DOHH2 (cell line): Measurements from ENCODE around the gene INPP5B.

Source experiments
- EZH2phosphoT487 ChIP-seq: fragments of 200-600 bp; sonication (generic); IDR thresholded peaks from 2 replicates; pipeline ENCODE4 v1.6.1; 2017; ENCODE audit warnings: borderline replicate concordance, mild to moderate bottlenecking, antibody characterized with exemption, low read length, moderate library complexity, mixed read lengths
- TF ChIP-seq, protein P1 (sequence below): fragments of 200-600 bp; sonication (generic); IDR thresholded peaks from one replicate; pipeline ENCODE4 v1.5.1; 2014; ENCODE audit warnings: antibody characterized with exemption, mild to moderate bottlenecking, low read depth, low read length; ENCODE audit not compliant: poor library complexity, severe bottlenecking

DNA sequence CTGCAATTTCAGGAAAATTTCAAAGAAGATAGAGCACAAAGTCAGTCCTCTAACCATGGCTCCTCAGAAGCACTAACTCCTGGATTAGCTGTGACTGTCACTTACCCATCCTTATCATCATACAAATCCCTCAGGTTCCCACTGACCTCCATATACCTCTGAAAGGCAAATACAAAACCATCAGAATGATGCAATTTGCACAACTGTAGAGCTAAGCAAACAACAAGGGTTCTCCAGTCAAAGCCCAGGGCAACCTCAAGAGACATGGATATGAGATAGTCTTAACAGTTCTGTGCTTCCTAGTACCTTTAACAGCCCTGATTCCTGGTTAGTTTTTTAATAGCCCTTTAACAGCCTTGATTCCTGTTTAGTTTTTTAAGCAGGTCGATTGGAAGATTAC is 40.8 kb upstream of the INPP5B start:
- TF ChIP-seq, protein P1, sequence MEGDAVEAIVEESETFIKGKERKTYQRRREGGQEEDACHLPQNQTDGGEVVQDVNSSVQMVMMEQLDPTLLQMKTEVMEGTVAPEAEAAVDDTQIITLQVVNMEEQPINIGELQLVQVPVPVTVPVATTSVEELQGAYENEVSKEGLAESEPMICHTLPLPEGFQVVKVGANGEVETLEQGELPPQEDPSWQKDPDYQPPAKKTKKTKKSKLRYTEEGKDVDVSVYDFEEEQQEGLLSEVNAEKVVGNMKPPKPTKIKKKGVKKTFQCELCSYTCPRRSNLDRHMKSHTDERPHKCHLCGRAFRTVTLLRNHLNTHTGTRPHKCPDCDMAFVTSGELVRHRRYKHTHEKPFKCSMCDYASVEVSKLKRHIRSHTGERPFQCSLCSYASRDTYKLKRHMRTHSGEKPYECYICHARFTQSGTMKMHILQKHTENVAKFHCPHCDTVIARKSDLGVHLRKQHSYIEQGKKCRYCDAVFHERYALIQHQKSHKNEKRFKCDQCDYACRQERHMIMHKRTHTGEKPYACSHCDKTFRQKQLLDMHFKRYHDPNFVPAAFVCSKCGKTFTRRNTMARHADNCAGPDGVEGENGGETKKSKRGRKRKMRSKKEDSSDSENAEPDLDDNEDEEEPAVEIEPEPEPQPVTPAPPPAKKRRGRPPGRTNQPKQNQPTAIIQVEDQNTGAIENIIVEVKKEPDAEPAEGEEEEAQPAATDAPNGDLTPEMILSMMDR, result no peak
- TF ChIP-seq EZH2phosphoT487, result no peak
